ENCODE results near the gene PAX5. TPM values are rescaled to one million over a fixed set of nuclear protein-coding genes. Genes with fewer than 3 reads are reported as not detected.

The PAX5 gene
- total RNA-seq, 2 donors from 2014 or later: 0.46 to 0.59 TPM

- intact Hi-C loops (cut with DNase I, micrococcal nuclease): no loop called here
- DNase-seq: no peak
- no peak for ATAC-seq
Measured at GRCh38 chr9:37028420-37029031, 5.5 kb downstream of the PAX5 start.

- DNase-seq (peak; percentile 89 to 92), ATAC-seq (peak; percentile 99)
- intact Hi-C loops (cut with DNase I, micrococcal nuclease): no loop called here
Measured at GRCh38 chr9:37027582-37028419, 6.3 kb downstream of the PAX5 start.

- intact Hi-C loops (cut with DNase I, micrococcal nuclease): no loop called here
- DNase-seq (no peak), ATAC-seq (no peak)
Measured at GRCh38 chr9:37026931-37027581, 7.0 kb downstream of the PAX5 start.

DNA sequence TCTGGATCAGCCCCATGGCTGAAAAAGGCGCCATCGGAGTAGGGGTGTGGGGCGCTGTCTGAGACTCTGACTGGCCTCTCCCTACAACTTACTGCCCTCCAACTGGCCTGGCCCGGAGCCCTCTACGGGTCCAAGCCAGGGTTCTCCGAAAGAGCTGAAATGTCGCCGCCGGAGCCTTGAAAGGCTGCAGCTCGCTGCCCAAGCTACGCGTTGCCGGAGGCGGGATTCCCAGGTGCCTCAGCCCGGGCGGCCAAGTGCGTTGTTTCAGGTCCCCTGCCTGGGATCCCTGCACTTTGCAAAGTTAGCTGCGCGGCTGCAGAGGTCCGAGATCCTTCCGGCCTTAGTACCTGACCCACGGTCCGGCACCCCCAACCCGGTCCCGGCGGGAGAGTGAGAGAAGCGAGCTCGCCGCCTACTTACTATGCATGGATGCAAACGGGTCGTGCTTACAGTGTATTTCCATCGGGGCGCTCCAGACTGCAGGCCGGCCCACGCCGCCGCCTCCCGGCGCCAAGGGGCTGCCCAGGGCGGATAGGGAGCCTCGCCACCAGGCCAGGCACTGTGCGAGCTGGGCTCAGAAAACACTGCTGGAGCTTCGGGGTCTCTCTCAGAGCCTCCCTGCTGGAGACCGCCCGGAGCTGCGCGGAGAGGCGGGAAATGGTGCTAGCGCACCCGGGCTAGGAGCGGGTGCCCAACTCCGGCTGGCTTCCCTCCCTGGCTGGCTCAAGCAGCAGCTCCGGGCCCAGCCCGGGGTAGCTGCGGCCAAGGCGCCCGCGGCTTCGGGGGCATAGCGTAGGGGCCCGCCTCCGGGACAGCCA lies 7.7 kb downstream of the PAX5 start:
- intact Hi-C loops (cut with DNase I, micrococcal nuclease): no loop called here
- ATAC-seq (no peak), DNase-seq (no peak)

GRCh38 chr9:37025823-37026112 lies 8.3 kb downstream of the PAX5 start:
- ATAC-seq (no peak), DNase-seq (no peak)
- intact Hi-C loops (cut with DNase I, micrococcal nuclease): no loop called here

GRCh38 chr9:37025071-37025822 lies 8.8 kb downstream of the PAX5 start:
- DNase-seq (no peak), ATAC-seq (no peak)
- intact Hi-C loops (cut with DNase I, micrococcal nuclease): no loop called here

- intact Hi-C loops (cut with DNase I, micrococcal nuclease): no loop called here
- DNase-seq (no peak), ATAC-seq (no peak)
Measured at GRCh38 chr9:37017546-37017945, 16.5 kb downstream of the PAX5 start.

- ATAC-seq: no peak
- DNase-seq: no peak
- intact Hi-C loops (cut with DNase I, micrococcal nuclease): no loop called here
Measured at GRCh38 chr9:37011530-37011929, 22.5 kb downstream of the PAX5 start.

DNA sequence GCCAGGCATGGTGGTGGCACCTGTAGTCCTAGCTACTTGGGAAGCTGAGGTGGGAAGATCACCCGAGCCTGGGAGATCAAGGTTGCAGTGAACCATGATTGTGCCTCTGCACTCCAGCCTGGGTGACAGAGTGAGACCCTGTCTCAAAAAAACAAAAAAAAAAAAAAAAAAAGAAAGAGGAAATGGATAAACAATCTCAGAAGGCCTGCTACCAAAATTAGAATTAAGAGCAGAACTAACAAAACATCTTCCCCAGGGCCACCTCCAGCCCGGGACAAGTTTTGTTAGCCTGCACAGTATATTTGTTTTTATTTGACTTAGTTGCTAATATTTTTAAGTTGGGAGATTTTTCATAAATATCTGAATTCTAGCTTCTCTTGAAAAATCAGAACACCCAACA lies 23.1 kb downstream of the PAX5 start:
- intact Hi-C loops (cut with DNase I, micrococcal nuclease): no loop called here
- ATAC-seq (no peak), DNase-seq (no peak)

DNA sequence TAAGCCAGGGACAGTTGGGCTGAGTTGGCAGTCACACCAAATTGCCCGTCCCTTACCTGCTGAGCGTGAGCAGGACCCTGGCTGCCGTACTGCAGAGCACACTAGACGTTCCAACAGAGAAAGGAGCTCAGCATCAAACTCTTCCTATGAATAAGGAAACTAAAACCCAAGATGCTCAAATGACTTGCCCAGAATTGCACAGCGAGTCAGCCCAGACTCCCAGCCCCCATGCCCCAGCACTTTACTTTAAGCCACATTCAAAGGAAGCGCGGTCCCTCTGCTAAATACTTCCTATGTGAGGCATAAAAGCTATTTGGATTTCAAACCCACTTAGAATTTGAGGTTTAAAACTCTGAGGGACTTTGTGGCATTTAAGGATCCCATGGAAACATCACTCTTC lies 23.9 kb downstream of the PAX5 start:
- ATAC-seq (no peak), DNase-seq (no peak)
- intact Hi-C loops (cut with DNase I, micrococcal nuclease): no loop called here

- intact Hi-C loops (cut with DNase I, micrococcal nuclease): loop anchor here in 1 of 2 donors (10.0 kb wide), 1 partner anchor 132 kb away; no protein-coding TSS in a partner anchor
- no peak for ATAC-seq
- DNase-seq: no peak
Measured at GRCh38 chr9:37007295-37007694, 26.8 kb downstream of the PAX5 start.

- DNase-seq: no peak
- ATAC-seq: no peak
- intact Hi-C loops (cut with DNase I, micrococcal nuclease): loop anchor here in 1 of 2 donors (10.0 kb wide), 1 partner anchor 131 kb away; no protein-coding TSS in a partner anchor
Measured at GRCh38 chr9:37005517-37006140, 28.4 kb downstream of the PAX5 start.

GRCh38 chr9:37004424-37004935 lies 29.6 kb downstream of the PAX5 start:
- ATAC-seq (no peak), DNase-seq (no peak)
- intact Hi-C loops (cut with DNase I, micrococcal nuclease): loop anchor here in 1 of 2 donors (10.0 kb wide), 1 partner anchor 130 kb away; no protein-coding TSS in a partner anchor

- intact Hi-C loops (cut with DNase I, micrococcal nuclease): loop anchor here in 1 of 2 donors (10.0 kb wide), 1 partner anchor 128 kb away; no protein-coding TSS in a partner anchor
- ATAC-seq (no peak), DNase-seq (no peak)
Measured at GRCh38 chr9:37002413-37003217, 31.5 kb downstream of the PAX5 start.

GRCh38 chr9:37002036-37002412 lies 32.0 kb downstream of the PAX5 start:
- intact Hi-C loops (cut with DNase I, micrococcal nuclease): loop anchor here in 1 of 2 donors (10.0 kb wide), 1 partner anchor 127 kb away; no protein-coding TSS in a partner anchor
- ATAC-seq (no peak), DNase-seq (no peak)

DNA sequence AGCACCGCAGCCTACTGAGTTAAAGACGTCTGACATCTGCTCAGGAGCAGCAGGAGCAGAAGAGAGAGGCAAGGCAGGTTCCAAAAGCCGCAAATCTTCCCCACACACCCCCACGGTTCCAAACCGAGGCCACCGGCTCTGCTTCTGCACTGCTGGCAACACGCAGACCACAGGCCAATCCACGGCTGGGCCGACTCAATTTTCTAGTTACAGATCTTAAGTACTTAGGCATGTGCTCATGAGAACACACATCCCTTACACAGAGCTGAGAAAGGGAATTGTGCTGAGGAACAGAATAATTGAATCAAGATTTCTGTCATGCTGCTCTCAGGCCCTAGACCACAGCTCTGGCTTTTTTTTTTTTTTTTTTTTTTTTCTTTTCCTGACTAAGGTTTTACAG lies 32.6 kb downstream of the PAX5 start:
- intact Hi-C loops (cut with DNase I, micrococcal nuclease): loop anchor here in 1 of 2 donors (10.0 kb wide), 1 partner anchor 127 kb away; no protein-coding TSS in a partner anchor
- DNase-seq (no peak), ATAC-seq (no peak)

Data from left colon (tissue), 2 donors.